AG10803 (cell line): ENCODE results near the gene NUAK1.
A peak's percentile ranks its signal among the peaks of the same experiment; 100 is the strongest.

Experiments
- DNase-seq: peaks from one replicate; pipeline ENCODE4 v3.0.0; 2010; ENCODE audit warnings: low read depth
- H3K4me3 ChIP-seq: 2 replicates; pipeline ENCODE4 v1.5.1; 2011; ENCODE audit warnings: mild to moderate bottlenecking, low read length, control low read depth
- CTCF ChIP-seq: conservative IDR thresholded peaks from 2 replicates; pipeline ENCODE4 v1.5.1; 2011; ENCODE audit warnings: mild to moderate bottlenecking, low read length, control low read depth, inconsistent platforms

The NUAK1 gene

DNA sequence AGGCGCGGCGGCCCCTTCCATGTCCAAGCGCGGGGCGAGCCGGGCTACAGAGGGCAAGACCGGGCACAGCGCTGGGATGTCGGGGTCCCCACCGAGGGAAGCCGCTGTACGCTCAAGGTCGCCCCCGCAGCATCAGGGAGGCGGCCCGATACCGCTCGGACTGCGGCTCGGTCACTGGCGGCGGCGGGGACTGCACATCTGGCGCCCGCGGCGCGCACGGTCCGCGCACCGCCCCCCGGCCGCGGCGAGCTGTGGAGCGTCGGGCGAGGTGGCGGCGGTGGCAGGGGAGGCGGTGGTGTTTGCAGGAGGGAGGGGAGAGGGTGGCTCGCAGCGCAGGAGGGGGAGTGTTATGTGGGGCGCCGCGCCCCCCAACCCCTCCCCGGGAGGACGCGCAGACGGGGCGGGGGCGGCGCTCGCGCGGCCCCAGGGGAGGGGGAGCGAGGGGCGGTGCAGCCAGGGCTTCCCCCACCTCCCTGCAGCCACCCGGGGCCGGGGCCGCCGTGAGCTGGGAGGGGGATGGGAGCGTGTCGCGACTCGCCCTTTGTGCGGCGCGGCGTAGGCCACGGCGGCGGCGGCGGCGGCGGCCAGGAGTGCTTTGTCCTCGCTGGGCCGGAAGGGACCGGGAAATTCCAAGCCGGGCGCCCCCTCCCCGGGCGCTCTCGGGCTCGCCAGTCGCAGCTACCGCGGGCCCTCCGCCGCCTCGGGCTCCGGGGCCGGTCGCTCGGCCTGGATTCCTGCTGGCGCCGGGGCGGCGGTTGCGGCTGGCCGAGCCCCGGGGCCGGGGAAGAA is at the start of gene NUAK1:
NUAK1 (minus strand) TSS at position 322 of the 789 bp plus-strand sequence; CDS start at position 21, 301 bp downstream.
- DNase-seq, result peak; percentile 82
- peak within 1 kb of the TSS; percentile 92 for H3K4me3 ChIP-seq
- no peak for TF ChIP-seq CTCF

GRCh38 chr12:106188256-106188655 is 49.5 kb upstream of the NUAK1 start:
- H3K4me3 ChIP-seq, result no peak overlapping the region
- DNase-seq, result no peak
- TF ChIP-seq CTCF, result no peak

- DNase-seq, result no peak
- no peak for TF ChIP-seq CTCF
- H3K4me3 ChIP-seq, result no peak overlapping the region
Observed at GRCh38 chr12:106187842-106188241, 49.1 kb upstream of the NUAK1 start.

DNA sequence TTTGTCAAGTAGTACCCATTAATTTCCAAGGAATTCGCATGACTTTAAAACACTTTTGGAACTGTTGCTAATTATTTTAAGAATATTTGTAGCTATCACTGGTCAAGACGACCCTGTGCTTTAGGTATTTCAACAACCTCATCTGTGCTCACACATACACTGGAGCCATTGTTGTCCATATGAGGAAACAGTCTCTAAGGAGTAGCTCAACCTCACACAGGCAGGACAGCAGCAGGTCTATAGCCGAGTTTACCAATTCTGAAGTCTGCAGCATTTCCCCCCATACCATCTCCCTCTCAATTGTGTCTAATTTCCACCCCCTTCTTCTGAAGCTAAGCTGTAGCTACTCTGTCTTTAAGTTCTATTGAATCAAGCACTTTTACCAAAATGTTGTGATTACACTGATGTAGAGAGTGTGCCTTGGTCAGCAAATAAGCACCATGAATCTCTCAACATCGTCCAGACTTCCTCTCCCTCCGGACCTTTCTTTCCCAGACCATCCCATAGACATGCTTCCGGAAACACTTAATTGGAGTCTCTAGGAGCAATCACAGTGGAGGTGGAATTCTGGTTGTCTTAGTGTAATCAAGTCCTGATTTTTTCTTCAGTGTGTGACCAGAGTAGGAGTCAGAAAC is 48.5 kb upstream of the NUAK1 start:
- no peak for DNase-seq
- TF ChIP-seq CTCF, result no peak
- H3K4me3 ChIP-seq, result no peak overlapping the region

DNA sequence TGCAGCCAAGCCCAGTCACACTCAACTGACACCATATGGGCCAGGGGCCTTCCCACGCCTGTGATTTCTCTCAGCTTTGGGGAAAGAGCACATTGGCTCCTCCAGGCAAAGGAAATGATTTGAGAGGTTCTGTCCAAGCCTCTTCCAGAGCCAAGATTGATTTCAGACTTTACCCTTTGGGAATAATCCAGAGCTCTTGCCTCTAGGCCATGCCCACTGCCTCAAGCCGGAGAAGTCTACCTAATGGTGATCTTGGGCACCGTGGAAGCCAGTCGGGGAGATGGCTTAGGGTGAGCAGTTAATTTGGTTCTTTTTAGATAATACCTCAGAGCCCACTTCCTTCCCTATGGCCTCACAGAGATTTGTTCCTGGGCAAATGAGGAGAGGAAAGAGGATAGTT is 45.0 kb upstream of the NUAK1 start:
- H3K4me3 ChIP-seq, result no peak overlapping the region
- TF ChIP-seq CTCF, result no peak
- DNase-seq, result no peak

DNA sequence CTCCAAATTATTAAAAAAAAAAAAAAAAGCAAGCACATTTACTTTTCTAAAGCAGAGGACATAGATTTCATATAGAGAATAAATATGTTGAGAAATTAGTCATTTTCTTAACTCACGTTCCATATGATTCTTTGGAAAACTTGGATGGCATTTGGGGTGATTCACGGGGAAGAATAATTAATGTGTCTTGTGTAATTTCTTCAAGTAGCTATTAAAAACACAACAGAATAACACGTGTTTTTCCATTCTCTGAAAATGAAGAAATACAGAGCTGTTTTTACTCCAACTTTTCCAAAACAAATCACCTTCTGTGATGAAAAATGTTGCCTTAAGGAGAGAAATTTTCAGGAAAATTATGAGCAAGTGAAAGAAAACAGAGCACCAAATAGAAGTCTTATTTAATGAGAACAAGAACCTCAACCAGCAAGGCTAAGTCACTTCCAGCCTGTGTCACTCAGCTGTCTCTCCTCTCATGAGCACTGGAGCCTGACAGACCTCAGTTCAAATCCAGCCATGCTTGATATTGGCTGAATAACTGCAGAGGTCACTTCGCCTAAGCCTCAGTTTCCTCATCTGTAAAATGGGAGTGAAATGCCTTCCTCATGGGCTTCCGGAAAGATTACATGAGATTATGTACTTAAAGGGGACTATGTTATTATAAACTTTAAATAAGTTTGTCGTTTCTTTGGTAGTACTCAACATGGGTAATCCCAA is 42.8 kb upstream of the NUAK1 start:
- DNase-seq, result peak; percentile 65
- no peak for TF ChIP-seq CTCF
- H3K4me3 ChIP-seq, result no peak overlapping the region
